Activated naive CD8-positive, alpha-beta T cell treated with anti-CD3 and anti-CD28 coated beads for 36 hours (primary cell): ENCODE data around the gene PANX3. TPM values are rescaled to one million over a fixed set of nuclear protein-coding genes. Genes with fewer than 3 reads are reported as not detected.

ENCODE experiments used
- DNase-seq: peaks from one replicate; pipeline ENCODE4 v3.0.0; 2021
- H3K27ac Mint-ChIP-seq: one replicate; pipeline ENCODE4 v1.8.0; 2022; ENCODE audit warnings: mild to moderate bottlenecking, moderate library complexity, mixed read lengths
- H3K27me3 Mint-ChIP-seq: one replicate; pipeline ENCODE4 v1.8.0; 2022; ENCODE audit warnings: mild to moderate bottlenecking, mixed read lengths
- H3K36me3 Mint-ChIP-seq: one replicate; pipeline ENCODE4 v1.8.0; 2021; ENCODE audit warnings: mild to moderate bottlenecking, mixed read lengths
- H3K4me1 Mint-ChIP-seq: one replicate; pipeline ENCODE4 v1.8.0; 2021; ENCODE audit warnings: mixed read lengths
- H3K4me3 Mint-ChIP-seq: one replicate; pipeline ENCODE4 v1.8.0; 2022; ENCODE audit warnings: mild to moderate bottlenecking, moderate library complexity, mixed read lengths
- H3K9me3 Mint-ChIP-seq: one replicate; pipeline ENCODE4 v1.8.0; 2022; ENCODE audit warnings: mixed read lengths
- total RNA-seq, 2 experiments: library from RNA; stranded (reverse); gene quantifications; one replicate each; pipeline ENCODE4 v1.2.3, GENCODE V29; 2021

PANX3 gene
- total RNA-seq, 2 experiments from 2014 or later, result not detected

GRCh38 chr11:124633355-124633754 lies 22.1 kb downstream of the PANX3 start:
- DNase-seq, result no peak
- Mint-ChIP-seq H3K27ac (no peak overlapping the region), H3K36me3 (peaks cover 22% of the 10 kb centered on the region), H3K4me3 (no peak overlapping the region), H3K9me3 (no peaks in the 10 kb centered on the region), H3K4me1 (no peaks in the 10 kb centered on the region), H3K27me3 (no peaks in the 10 kb centered on the region)

GRCh38 chr11:124635932-124636331 lies 24.7 kb downstream of the PANX3 start:
- H3K27ac Mint-ChIP-seq, result no peak overlapping the region
- no peak overlapping the region for H3K4me3 Mint-ChIP-seq
- H3K4me1 Mint-ChIP-seq, result no peaks in the 10 kb centered on the region
- no peaks in the 10 kb centered on the region for H3K27me3 Mint-ChIP-seq
- no peaks in the 10 kb centered on the region for H3K9me3 Mint-ChIP-seq
- H3K36me3 Mint-ChIP-seq, result peaks cover 15% of the 10 kb centered on the region
- no peak for DNase-seq

GRCh38 chr11:124638500-124638899 lies 27.3 kb downstream of the PANX3 start:
- Mint-ChIP-seq H3K36me3 (peaks cover 11% of the 10 kb centered on the region), H3K4me1 (no peaks in the 10 kb centered on the region), H3K27me3 (no peaks in the 10 kb centered on the region), H3K27ac (peak overlapping the region; percentile 56), H3K9me3 (no peaks in the 10 kb centered on the region), H3K4me3 (no peak overlapping the region)
- no peak for DNase-seq

GRCh38 chr11:124639186-124639585 lies 28.0 kb downstream of the PANX3 start:
- H3K9me3 Mint-ChIP-seq, result no peaks in the 10 kb centered on the region
- no peak overlapping the region for H3K4me3 Mint-ChIP-seq
- no peaks in the 10 kb centered on the region for H3K4me1 Mint-ChIP-seq
- no peaks in the 10 kb centered on the region for H3K27me3 Mint-ChIP-seq
- no peak overlapping the region for H3K27ac Mint-ChIP-seq
- H3K36me3 Mint-ChIP-seq, result peaks cover 11% of the 10 kb centered on the region
- no peak for DNase-seq

- DNase-seq, result no peak
- H3K27ac Mint-ChIP-seq, result no peak overlapping the region
- H3K9me3 Mint-ChIP-seq, result no peaks in the 10 kb centered on the region
- H3K36me3 Mint-ChIP-seq, result peaks cover 11% of the 10 kb centered on the region
- H3K4me3 Mint-ChIP-seq, result no peak overlapping the region
- H3K27me3 Mint-ChIP-seq, result no peaks in the 10 kb centered on the region
- no peaks in the 10 kb centered on the region for H3K4me1 Mint-ChIP-seq
Measured at GRCh38 chr11:124640666-124641065, 29.4 kb downstream of the PANX3 start.

- H3K27ac Mint-ChIP-seq, result no peak overlapping the region
- no peaks in the 10 kb centered on the region for H3K27me3 Mint-ChIP-seq
- no peaks in the 10 kb centered on the region for H3K4me1 Mint-ChIP-seq
- peaks cover 4% of the 10 kb centered on the region for H3K36me3 Mint-ChIP-seq
- no peaks in the 10 kb centered on the region for H3K9me3 Mint-ChIP-seq
- no peak for DNase-seq
- H3K4me3 Mint-ChIP-seq, result no peak overlapping the region
Measured at GRCh38 chr11:124642628-124643027, 31.4 kb downstream of the PANX3 start.

- H3K36me3 Mint-ChIP-seq, result peaks cover 2% of the 10 kb centered on the region
- H3K27ac Mint-ChIP-seq, result no peak overlapping the region
- no peaks in the 10 kb centered on the region for H3K27me3 Mint-ChIP-seq
- no peak overlapping the region for H3K4me3 Mint-ChIP-seq
- no peak for DNase-seq
- H3K4me1 Mint-ChIP-seq, result no peaks in the 10 kb centered on the region
- no peaks in the 10 kb centered on the region for H3K9me3 Mint-ChIP-seq
Measured at GRCh38 chr11:124643042-124643604, 31.9 kb downstream of the PANX3 start.

GRCh38 chr11:124643605-124644425 lies 32.6 kb downstream of the PANX3 start:
- no peaks in the 10 kb centered on the region for H3K9me3 Mint-ChIP-seq
- H3K4me3 Mint-ChIP-seq, result no peak overlapping the region
- H3K4me1 Mint-ChIP-seq, result no peaks in the 10 kb centered on the region
- no peak for DNase-seq
- no peak overlapping the region for H3K27ac Mint-ChIP-seq
- H3K27me3 Mint-ChIP-seq, result no peaks in the 10 kb centered on the region
- H3K36me3 Mint-ChIP-seq, result peaks cover 2% of the 10 kb centered on the region

- Mint-ChIP-seq H3K4me3 (no peak overlapping the region), H3K4me1 (no peaks in the 10 kb centered on the region), H3K27ac (no peak overlapping the region), H3K27me3 (no peaks in the 10 kb centered on the region), H3K36me3 (peaks cover 2% of the 10 kb centered on the region), H3K9me3 (no peaks in the 10 kb centered on the region)
- DNase-seq, result no peak
Measured at GRCh38 chr11:124644426-124645280, 33.4 kb downstream of the PANX3 start.

GRCh38 chr11:124646148-124646547 lies 34.9 kb downstream of the PANX3 start:
- no peaks in the 10 kb centered on the region for H3K36me3 Mint-ChIP-seq
- H3K4me3 Mint-ChIP-seq, result no peak overlapping the region
- no peak overlapping the region for H3K27ac Mint-ChIP-seq
- H3K4me1 Mint-ChIP-seq, result no peaks in the 10 kb centered on the region
- no peaks in the 10 kb centered on the region for H3K27me3 Mint-ChIP-seq
- H3K9me3 Mint-ChIP-seq, result no peaks in the 10 kb centered on the region
- DNase-seq, result no peak

GRCh38 chr11:124648610-124649009 lies 37.4 kb downstream of the PANX3 start:
- H3K4me3 Mint-ChIP-seq, result no peak overlapping the region
- H3K27ac Mint-ChIP-seq, result no peak overlapping the region
- DNase-seq, result no peak
- H3K4me1 Mint-ChIP-seq, result no peaks in the 10 kb centered on the region
- H3K36me3 Mint-ChIP-seq, result peaks cover 5% of the 10 kb centered on the region
- H3K9me3 Mint-ChIP-seq, result no peaks in the 10 kb centered on the region
- no peaks in the 10 kb centered on the region for H3K27me3 Mint-ChIP-seq

- no peak for DNase-seq
- no peak overlapping the region for H3K27ac Mint-ChIP-seq
- no peak overlapping the region for H3K4me3 Mint-ChIP-seq
- no peaks in the 10 kb centered on the region for H3K27me3 Mint-ChIP-seq
- no peaks in the 10 kb centered on the region for H3K9me3 Mint-ChIP-seq
- H3K36me3 Mint-ChIP-seq, result peaks cover 7% of the 10 kb centered on the region
- no peaks in the 10 kb centered on the region for H3K4me1 Mint-ChIP-seq
Measured at GRCh38 chr11:124656774-124657630, 45.8 kb downstream of the PANX3 start.

- Mint-ChIP-seq H3K27me3 (no peaks in the 10 kb centered on the region), H3K27ac (no peak overlapping the region), H3K4me3 (no peak overlapping the region), H3K9me3 (no peaks in the 10 kb centered on the region), H3K4me1 (no peaks in the 10 kb centered on the region), H3K36me3 (peaks cover 4% of the 10 kb centered on the region)
- DNase-seq, result no peak
Measured at GRCh38 chr11:124657904-124658303, 46.7 kb downstream of the PANX3 start.

GRCh38 chr11:124658501-124658900 lies 47.3 kb downstream of the PANX3 start:
- Mint-ChIP-seq H3K9me3 (no peaks in the 10 kb centered on the region), H3K27me3 (no peaks in the 10 kb centered on the region), H3K36me3 (peaks cover 2% of the 10 kb centered on the region), H3K4me1 (no peaks in the 10 kb centered on the region), H3K27ac (no peak overlapping the region), H3K4me3 (no peak overlapping the region)
- DNase-seq, result no peak
